ENCODE measurements around the gene HEPN1.

GRCh38 chr11:124928942-124929665 lies 10.1 kb downstream of the HEPN1 start:
- TF ChIP-seq CTCF (IDR thresholded peaks at IDR 0.05) (no peak), POLR2A (IDR thresholded peaks at IDR 0.05) (no peak)
